ENCODE results near the gene TOP1.
"Not testable (repeated sequence)": the region's sequence is repeated elsewhere in the genome, so short reads cannot be mapped to it uniquely, and the experiment has no call there.

The TOP1 gene

GRCh38 chr20:41125530-41126457, 97.2 kb downstream of the TOP1 start:
- no peaks in the 10 kb centered on the region for H3K27me3 ChIP-seq

GRCh38 chr20:41126719-41127118, 98.1 kb downstream of the TOP1 start:
- Histone ChIP-seq H3K27me3 (no peaks in the 10 kb centered on the region), H3K36me3 (peaks cover 32 to 46% (median 44%) of the 10 kb centered on the region in 3 donors), H3K27ac (no peak overlapping the region), H3K9me3 (no peaks in the 10 kb centered on the region), H3K4me1 (no peaks in the 10 kb centered on the region), H3K4me3 (no peak overlapping the region)
- DNase-seq = no peak
- TF ChIP-seq CTCF (IDR thresholded peaks at IDR 0.05) = no peak
- intact Hi-C loops (cut with DNase I; ENCODE audit: low total_unique reads) = no loop called here

More at GRCh38 chr20:41125530-41126457, 97.2 kb downstream of the TOP1 start:
- no peak for TF ChIP-seq CTCF (IDR thresholded peaks at IDR 0.05)
- no peak for DNase-seq
- Histone ChIP-seq H3K4me1 (no peaks in the 10 kb centered on the region), H3K4me3 (no peak overlapping the region), H3K36me3 (peaks cover 41 to 55% (median 53%) of the 10 kb centered on the region in 3 donors), H3K9me3 (no peaks in the 10 kb centered on the region), H3K27ac (no peak overlapping the region)
- intact Hi-C loops (cut with DNase I; ENCODE audit: low total_unique reads) = no loop called here

- H3K4me3 ChIP-seq; intact Hi-C loops (cut with DNase I; ENCODE audit: low total_unique reads): not testable (repeated sequence)
Observed at GRCh38 chr20:41128317-41128716, 99.7 kb downstream of the TOP1 start.

GRCh38 chr20:41131594-41132387, 103.2 kb downstream of the TOP1 start:
- DNase-seq = no peak
- intact Hi-C loops (cut with DNase I; ENCODE audit: low total_unique reads) = loop anchor here (10.0 kb wide), 1 partner anchor 273 kb away; no protein-coding TSS in a partner anchor
- Histone ChIP-seq H3K4me1 (peaks cover 0 to 7% (median 5%) of the 10 kb centered on the region in 4 donors), H3K27ac (no peak overlapping the region), H3K4me3 (no peak overlapping the region), H3K27me3 (no peaks in the 10 kb centered on the region), H3K36me3 (no peaks in the 10 kb centered on the region), H3K9me3 (no peaks in the 10 kb centered on the region)
- TF ChIP-seq CTCF (IDR thresholded peaks at IDR 0.05) = no peak

More at GRCh38 chr20:41128317-41128716, 99.7 kb downstream of the TOP1 start:
- H3K27ac ChIP-seq, H3K27me3 ChIP-seq, H3K4me1 ChIP-seq, H3K9me3 ChIP-seq, DNase-seq: not testable (repeated sequence)
- peaks cover 16 to 30% (median 28%) of the 10 kb centered on the region in 3 donors for H3K36me3 ChIP-seq

GRCh38 chr20:41132388-41132775, 103.8 kb downstream of the TOP1 start:
- not testable (repeated sequence) for H3K4me1 ChIP-seq, H3K36me3 ChIP-seq, H3K27me3 ChIP-seq, H3K27ac ChIP-seq, H3K4me3 ChIP-seq, DNase-seq, H3K9me3 ChIP-seq
- intact Hi-C loops (cut with DNase I; ENCODE audit: low total_unique reads) = loop anchor here (10.0 kb wide), 1 partner anchor 272 kb away; no protein-coding TSS in a partner anchor

- intact Hi-C loops (cut with DNase I; ENCODE audit: low total_unique reads) = loop anchor here (10.0 kb wide), 1 partner anchor 271 kb away; no protein-coding TSS in a partner anchor
Observed at GRCh38 chr20:41133709-41134361, 105.2 kb downstream of the TOP1 start.

More at GRCh38 chr20:41133709-41134361, 105.2 kb downstream of the TOP1 start:
- no peak for TF ChIP-seq CTCF (IDR thresholded peaks at IDR 0.05)
- H3K36me3 ChIP-seq = no peaks in the 10 kb centered on the region
- H3K27me3 ChIP-seq = no peaks in the 10 kb centered on the region
- no peak overlapping the region for H3K4me3 ChIP-seq
- H3K4me1 ChIP-seq = peaks cover 0 to 18% (median 8%) of the 10 kb centered on the region in 4 donors
- peak in 1 of 2 donors; percentile 54 for DNase-seq
- no peak overlapping the region for H3K27ac ChIP-seq
- H3K9me3 ChIP-seq = no peaks in the 10 kb centered on the region

Measured in tibial artery (tissue), 4 donors.